Measurements from ENCODE around the gene TMPRSS7.

- TF ChIP-seq CTCF (IDR thresholded peaks at IDR 0.05) = no peak
- no peak for TF ChIP-seq POLR2AphosphoS5 (IDR thresholded peaks at IDR 0.05; ENCODE audit: low read depth, low read length)
- TF ChIP-seq RFX5 (IDR thresholded peaks at IDR 0.05; ENCODE audit: low read length) = no peak
- no peak for TF ChIP-seq REST (IDR thresholded peaks at IDR 0.05; ENCODE audit: low read depth, low read length)
- no peak for TF ChIP-seq SIN3A (IDR thresholded peaks at IDR 0.05; ENCODE audit: borderline replicate concordance, low read depth, low read length)
- no peak for TF ChIP-seq NFIC (IDR thresholded peaks at IDR 0.05; ENCODE audit: borderline replicate concordance)
These were observed 58.6 kb downstream of the TMPRSS7 start for GRCh38 chr3:112093180-112093522.

Measured in SK-N-SH (cell line).